OCI-LY1 (cell line): Measurements from ENCODE around the gene MAP3K20.

Experiments used
- H2AFZ ChIP-seq: fragments of 200-600 bp; sonication (generic), shearing (Covaris generic); 2 replicates; pipeline ENCODE4 v1.6.0; 2014; ENCODE audit warnings: antibody characterized with exemption, mild to moderate bottlenecking, low read length
- H3F3A ChIP-seq: fragments of 200-600 bp; sonication (generic), shearing (Covaris generic); 2 replicates; pipeline ENCODE4 v1.6.0; 2014; ENCODE audit warnings: mild to moderate bottlenecking, antibody characterized with exemption, low read length, moderate library complexity; ENCODE audit not compliant: insufficient read depth
- H3K27ac ChIP-seq: fragments of 200-600 bp; sonication (generic); 2 replicates; pipeline ENCODE4 v1.5.1; 2014; ENCODE audit warnings: low read length, mixed run types, mild to moderate bottlenecking, low read depth; ENCODE audit not compliant: poor library complexity, severe bottlenecking
- H3K27me3 ChIP-seq: fragments of 200-600 bp; sonication (generic); 2 replicates; pipeline ENCODE4 v1.6.0; 2014; ENCODE audit warnings: antibody characterized with exemption, mild to moderate bottlenecking, low read length, moderate library complexity; ENCODE audit not compliant: insufficient read depth
- H3K36me3 ChIP-seq: fragments of 200-600 bp; sonication (generic); 2 replicates; pipeline ENCODE4 v1.6.1; 2014; ENCODE audit warnings: mild to moderate bottlenecking, antibody characterized with exemption, low read length, moderate library complexity, mixed read lengths; ENCODE audit not compliant: insufficient read depth
- H3K4me1 ChIP-seq: fragments of 200-600 bp; sonication (generic); 2 replicates; pipeline ENCODE4 v1.5.1; 2014; ENCODE audit warnings: mild to moderate bottlenecking, low read length, moderate library complexity; ENCODE audit not compliant: insufficient read depth, severe bottlenecking
- H3K4me2 ChIP-seq: fragments of 200-600 bp; sonication (generic), shearing (Covaris generic); 2 replicates; pipeline ENCODE4 v1.6.1; 2014; ENCODE audit warnings: low read length
- H3K4me3 ChIP-seq: fragments of 200-600 bp; sonication (generic); 2 replicates; pipeline ENCODE4 v1.5.1; 2014; ENCODE audit warnings: low read length, low read depth, mild to moderate bottlenecking, mixed read lengths; ENCODE audit not compliant: poor library complexity, severe bottlenecking
- H3K79me2 ChIP-seq: fragments of 200-600 bp; shearing (Covaris generic); 2 replicates; pipeline ENCODE4 v1.6.1; 2016; ENCODE audit warnings: mixed run types, low read length, mixed read lengths; ENCODE audit not compliant: insufficient read depth
- H3K9ac ChIP-seq: fragments of 200-600 bp; sonication (generic), shearing (Covaris generic); 2 replicates; pipeline ENCODE4 v1.6.1; 2014; ENCODE audit warnings: mild to moderate bottlenecking, low read length, mixed read lengths
- H3K9me2 ChIP-seq: fragments of 200-600 bp; sonication (generic), shearing (Covaris generic); 2 replicates; pipeline ENCODE4 v1.6.1; 2014; ENCODE audit warnings: low read depth, mild to moderate bottlenecking, low read length, mixed read lengths
- H3K9me3 ChIP-seq: fragments of 200-600 bp; shearing (Covaris generic); 2 replicates; pipeline ENCODE4 v1.6.1; 2014; ENCODE audit warnings: low read length, mixed read lengths
- H4K20me1 ChIP-seq: fragments of 200-600 bp; sonication (generic), shearing (Covaris generic); 2 replicates; pipeline ENCODE4 v1.6.0; 2016; ENCODE audit warnings: mild to moderate bottlenecking, low read length; ENCODE audit not compliant: insufficient read depth
- CTCF ChIP-seq: fragments of 200-600 bp; sonication (generic), shearing (Covaris generic); IDR thresholded peaks from 2 replicates; pipeline ENCODE4 v1.5.1; 2017; ENCODE audit warnings: mild to moderate bottlenecking, antibody characterized with exemption, low read length, moderate library complexity, mixed read lengths
- EZH2 ChIP-seq: fragments of 200-600 bp; sonication (generic), shearing (Covaris generic); IDR thresholded peaks from 2 replicates; pipeline ENCODE4 v1.8.0; 2017; ENCODE audit warnings: borderline replicate concordance, mixed run types, mild to moderate bottlenecking, antibody characterized with exemption, low read length, moderate library complexity, mixed read lengths

MAP3K20 gene

DNA sequence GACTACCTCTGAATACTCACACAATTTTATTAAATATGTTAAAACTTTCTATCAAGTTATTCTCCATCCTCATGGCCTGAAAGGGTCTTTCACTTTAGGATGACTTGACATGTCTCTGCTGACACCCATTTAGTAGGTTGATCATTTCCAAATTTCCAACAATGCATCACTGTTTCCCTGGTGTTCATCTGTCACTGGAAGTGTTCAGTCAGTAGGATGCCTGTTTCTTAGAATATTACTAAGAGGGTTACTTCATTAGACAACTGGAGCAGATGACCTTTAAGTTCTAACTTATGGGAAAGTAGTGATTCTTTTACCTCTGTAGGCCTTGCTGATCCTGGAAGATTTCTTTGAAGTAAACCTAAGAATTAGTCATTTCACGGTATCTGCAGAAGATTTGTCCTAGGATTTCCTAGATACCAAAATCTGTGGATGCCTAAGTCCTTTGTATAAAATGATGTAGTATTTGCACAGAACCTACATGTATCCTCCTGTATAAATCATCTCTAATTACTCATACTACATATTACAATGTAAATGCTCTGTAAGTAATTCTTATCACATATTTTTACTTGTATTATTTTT lies 77.7 kb downstream of the MAP3K20 start:
- no peak overlapping the region for H3K4me2 ChIP-seq
- no peaks in the 10 kb centered on the region for H3F3A ChIP-seq
- no peaks in the 10 kb centered on the region for H3K4me1 ChIP-seq
- H3K9me3 ChIP-seq, result no peaks in the 10 kb centered on the region
- H2AFZ ChIP-seq, result no peak overlapping the region
- H4K20me1 ChIP-seq, result no peaks in the 10 kb centered on the region
- TF ChIP-seq EZH2, result no peak
- TF ChIP-seq CTCF, result no peak
- H3K27me3 ChIP-seq, result no peaks in the 10 kb centered on the region
- no peak overlapping the region for H3K4me3 ChIP-seq
- no peak overlapping the region for H3K9ac ChIP-seq
- no peaks in the 10 kb centered on the region for H3K79me2 ChIP-seq
- no peaks in the 10 kb centered on the region for H3K9me2 ChIP-seq
- no peak overlapping the region for H3K27ac ChIP-seq
- H3K36me3 ChIP-seq, result no peaks in the 10 kb centered on the region

- no peak overlapping the region for H3K9ac ChIP-seq
- no peaks in the 10 kb centered on the region for H3K79me2 ChIP-seq
- H3K36me3 ChIP-seq, result no peaks in the 10 kb centered on the region
- no peak overlapping the region for H3K4me3 ChIP-seq
- no peak overlapping the region for H3K4me2 ChIP-seq
- no peaks in the 10 kb centered on the region for H4K20me1 ChIP-seq
- H3K27me3 ChIP-seq, result no peaks in the 10 kb centered on the region
- H3K4me1 ChIP-seq, result no peaks in the 10 kb centered on the region
- no peaks in the 10 kb centered on the region for H3K9me3 ChIP-seq
- no peaks in the 10 kb centered on the region for H3F3A ChIP-seq
- no peak overlapping the region for H3K27ac ChIP-seq
- no peaks in the 10 kb centered on the region for H3K9me2 ChIP-seq
- no peak overlapping the region for H2AFZ ChIP-seq
- TF ChIP-seq CTCF (no peak), EZH2 (no peak)
Observed at GRCh38 chr2:173157676-173158293, 82.1 kb downstream of the MAP3K20 start.

- Histone ChIP-seq H3K4me2 (no peak overlapping the region), H3K27ac (no peak overlapping the region), H3K27me3 (no peaks in the 10 kb centered on the region; the same call in 1 of the 2 replicates)
Observed at GRCh38 chr2:173159791-173160463, 84.3 kb downstream of the MAP3K20 start.

More at GRCh38 chr2:173159791-173160463, 84.3 kb downstream of the MAP3K20 start:
- no peaks in the 10 kb centered on the region for H3K4me1 ChIP-seq
- no peaks in the 10 kb centered on the region for H3K9me2 ChIP-seq
- H3K4me3 ChIP-seq, result no peak overlapping the region
- H3K9ac ChIP-seq, result no peak overlapping the region
- H4K20me1 ChIP-seq, result no peaks in the 10 kb centered on the region
- no peaks in the 10 kb centered on the region for H3K9me3 ChIP-seq
- no peaks in the 10 kb centered on the region for H3F3A ChIP-seq
- no peaks in the 10 kb centered on the region for H3K36me3 ChIP-seq
- no peak overlapping the region for H2AFZ ChIP-seq
- no peak for TF ChIP-seq EZH2
- no peaks in the 10 kb centered on the region for H3K79me2 ChIP-seq
